HFF-Myc (cell line): Measurements from ENCODE around the gene DAP.

Source experiments
- DNase-seq: peaks from one replicate; pipeline ENCODE4 v3.0.0-alpha.2; 2011; ENCODE audit warnings: low read depth; ENCODE audit errors: extremely low read depth
- H3K4me3 ChIP-seq: replicated peaks from 2 replicates; pipeline ENCODE4 v1.5.1; 2011; ENCODE audit warnings: low read depth, mild to moderate bottlenecking, control low read depth, low read length
- CTCF ChIP-seq: IDR thresholded peaks from 2 replicates; pipeline ENCODE4 v1.5.1; 2012; ENCODE audit warnings: mild to moderate bottlenecking, low read depth, low read length, control low read depth; ENCODE audit errors: missing control alignments

DAP gene

GRCh38 chr5:10729320-10730042, 31.6 kb downstream of the DAP start:
- no peak for TF ChIP-seq CTCF
- DNase-seq: no peak
- no peak overlapping the region for H3K4me3 ChIP-seq

GRCh38 chr5:10728679-10729078, 32.4 kb downstream of the DAP start:
- no peak for DNase-seq
- TF ChIP-seq CTCF: no peak
- H3K4me3 ChIP-seq: no peak overlapping the region

- DNase-seq: no peak
- no peak for TF ChIP-seq CTCF
- H3K4me3 ChIP-seq: no peak overlapping the region
These were observed 33.2 kb downstream of the DAP start for GRCh38 chr5:10727861-10728260.

GRCh38 chr5:10726913-10727517, 34.0 kb downstream of the DAP start:
- TF ChIP-seq CTCF: no peak
- H3K4me3 ChIP-seq: no peak overlapping the region
- DNase-seq: no peak

- H3K4me3 ChIP-seq: no peak overlapping the region
- TF ChIP-seq CTCF: no peak
- DNase-seq: no peak
These were observed 34.7 kb downstream of the DAP start for GRCh38 chr5:10726179-10726912.

- DNase-seq: no peak
- TF ChIP-seq CTCF: no peak
- H3K4me3 ChIP-seq: no peak overlapping the region
These were observed 35.4 kb downstream of the DAP start for GRCh38 chr5:10725636-10726035.
